Stimulated activated CD4-positive, alpha-beta T cell treated with anti-CD3 and anti-CD28 coated beads, Interleukin-15, amount 100 ng/mL, for 24 hours (primary cell): ENCODE measurements around the gene VGLL2.

ENCODE experiments used
- DNase-seq: peaks from one replicate; pipeline ENCODE4 v3.0.0-alpha.2; 2020

The VGLL2 gene

DNA sequence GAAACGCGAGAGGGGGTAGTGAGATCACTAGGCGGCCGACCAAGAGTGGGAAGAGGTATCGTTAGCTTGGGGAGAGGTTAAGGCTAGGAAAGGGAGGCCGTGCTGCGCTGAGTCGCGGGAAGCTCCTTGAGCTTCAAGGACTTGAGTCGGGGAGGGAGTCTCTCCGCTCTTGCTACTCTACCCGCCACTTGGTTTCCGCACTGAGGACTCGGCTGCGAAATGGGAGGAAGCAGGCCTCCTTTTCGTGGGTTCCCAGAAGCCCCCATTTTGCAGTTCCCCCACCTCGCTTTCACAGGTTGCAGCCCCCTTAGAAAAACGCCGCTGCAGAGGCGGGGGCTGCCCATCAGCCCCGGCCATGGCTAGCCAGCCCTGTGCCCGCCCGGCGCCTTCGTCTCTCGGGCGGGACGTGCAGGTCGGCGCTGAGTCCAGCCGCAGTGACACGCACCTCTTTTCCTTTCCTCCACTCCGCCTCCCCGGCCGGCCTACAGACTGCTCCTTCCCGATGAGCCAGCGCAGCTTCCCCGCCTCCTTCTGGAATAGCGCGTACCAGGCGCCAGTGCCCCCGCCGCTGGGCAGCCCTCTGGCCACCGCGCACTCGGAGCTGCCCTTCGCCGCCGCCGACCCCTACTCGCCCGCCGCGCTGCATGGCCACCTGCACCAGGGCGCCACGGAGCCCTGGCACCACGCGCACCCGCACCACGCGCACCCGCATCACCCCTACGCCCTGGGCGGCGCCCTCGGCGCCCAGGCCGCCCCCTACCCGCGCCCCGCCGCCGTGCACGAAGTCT, 4.9 kb downstream of the VGLL2 start:
- no peak for DNase-seq

DNA sequence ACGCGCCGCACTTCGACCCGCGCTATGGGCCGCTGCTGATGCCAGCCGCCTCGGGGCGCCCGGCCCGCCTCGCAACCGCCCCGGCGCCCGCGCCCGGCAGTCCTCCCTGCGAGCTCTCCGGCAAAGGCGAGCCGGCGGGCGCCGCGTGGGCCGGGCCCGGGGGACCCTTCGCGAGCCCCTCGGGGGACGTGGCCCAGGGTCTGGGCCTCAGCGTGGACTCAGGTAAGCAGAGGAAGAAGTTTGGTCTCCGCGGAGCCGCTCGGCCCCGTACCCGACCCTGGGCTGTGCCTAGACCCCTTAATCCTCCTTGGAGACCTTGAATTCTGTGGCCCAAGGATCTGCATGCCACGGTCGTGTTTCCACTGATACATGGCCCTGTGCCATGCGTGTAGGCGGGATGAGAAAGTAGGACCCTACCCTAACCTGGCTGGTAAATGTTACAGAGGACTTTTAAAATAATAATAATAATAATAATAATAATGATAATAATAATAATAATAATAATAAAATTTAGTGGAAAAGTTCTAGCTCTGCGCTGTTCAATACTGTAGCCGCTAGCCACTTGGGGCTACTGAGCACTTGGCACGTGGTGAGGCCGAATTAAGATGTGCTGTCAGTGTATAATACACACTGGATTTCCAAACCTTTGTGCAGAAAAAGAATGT, 5.6 kb downstream of the VGLL2 start:
- DNase-seq, result no peak

DNA sequence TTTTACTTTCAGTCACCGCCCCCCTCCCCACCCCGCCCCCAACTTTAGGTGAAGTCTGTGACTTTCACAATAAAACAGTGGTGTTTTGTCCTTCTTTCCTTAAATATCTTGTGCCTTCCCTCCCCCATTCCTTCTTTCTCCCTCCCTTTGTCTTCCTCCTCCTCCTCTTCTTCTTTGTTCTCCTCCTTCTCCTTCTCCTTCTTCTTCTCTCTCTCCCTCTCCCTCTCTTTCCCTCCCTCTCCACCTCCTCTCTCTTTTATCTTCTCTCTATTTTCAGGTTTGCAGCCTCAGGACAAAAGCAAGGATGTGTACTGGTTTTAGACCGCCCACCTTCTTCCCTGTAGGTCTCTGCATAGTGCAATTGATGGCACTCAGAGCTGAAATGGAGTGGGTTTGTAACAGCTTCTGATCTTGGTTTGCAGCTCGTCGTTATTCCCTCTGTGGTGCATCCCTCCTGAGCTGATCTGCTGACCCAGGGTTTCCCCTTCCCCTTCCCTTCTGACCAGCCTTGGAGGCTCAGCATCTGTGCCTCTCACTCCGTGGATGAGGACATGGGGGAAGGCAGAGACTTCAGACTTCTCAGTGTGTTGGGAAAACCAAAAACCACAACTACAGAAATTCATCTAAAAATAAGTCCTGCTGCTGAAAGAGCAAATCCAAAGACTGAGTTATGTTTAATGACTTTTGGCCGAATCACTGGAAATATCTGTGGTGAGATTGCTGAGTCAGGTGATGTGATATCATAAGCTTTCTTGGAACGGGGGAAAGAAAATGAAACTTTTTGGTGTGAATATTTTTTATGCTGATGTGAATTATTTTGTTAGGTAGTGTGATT, 6.9 kb downstream of the VGLL2 start:
- no peak for DNase-seq

DNA sequence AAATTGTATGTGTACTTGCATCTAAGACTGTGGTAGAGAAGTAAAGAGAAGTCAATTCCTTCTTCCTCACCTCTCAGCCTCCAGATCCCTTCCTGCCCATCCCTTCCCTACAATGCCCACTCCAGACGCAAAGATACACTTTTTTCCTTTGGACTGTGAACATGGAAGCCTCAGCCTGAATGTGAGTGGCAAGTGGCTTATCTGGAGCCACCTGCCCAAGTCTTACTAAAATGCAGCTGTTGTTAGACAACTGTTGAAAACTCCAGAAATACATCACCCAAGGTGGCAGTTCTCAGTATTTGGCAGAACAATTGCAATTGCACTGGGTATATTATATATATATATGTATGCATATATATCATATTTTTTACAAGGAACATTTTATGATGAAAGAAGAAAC, 7.5 kb downstream of the VGLL2 start:
- no peak for DNase-seq

DNA sequence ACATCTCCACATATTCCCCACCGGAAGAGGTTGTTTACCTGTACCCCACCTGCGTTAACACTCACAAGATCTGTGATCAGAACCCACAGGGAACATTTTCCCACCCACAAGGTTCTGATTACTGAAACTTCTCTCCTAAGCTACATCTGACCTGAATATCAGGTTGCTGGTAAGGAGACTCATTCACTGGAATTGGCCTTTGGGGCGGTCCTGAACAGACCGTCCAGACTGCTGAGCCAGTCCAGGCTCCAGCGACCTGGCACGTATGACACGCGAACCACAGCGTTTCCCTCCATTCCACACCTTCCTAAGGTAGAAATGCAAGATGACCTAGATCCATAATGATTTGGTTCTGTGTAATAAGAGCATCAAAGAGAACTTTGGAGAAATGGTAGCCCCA, 9.8 kb downstream of the VGLL2 start:
- no peak for DNase-seq

DNA sequence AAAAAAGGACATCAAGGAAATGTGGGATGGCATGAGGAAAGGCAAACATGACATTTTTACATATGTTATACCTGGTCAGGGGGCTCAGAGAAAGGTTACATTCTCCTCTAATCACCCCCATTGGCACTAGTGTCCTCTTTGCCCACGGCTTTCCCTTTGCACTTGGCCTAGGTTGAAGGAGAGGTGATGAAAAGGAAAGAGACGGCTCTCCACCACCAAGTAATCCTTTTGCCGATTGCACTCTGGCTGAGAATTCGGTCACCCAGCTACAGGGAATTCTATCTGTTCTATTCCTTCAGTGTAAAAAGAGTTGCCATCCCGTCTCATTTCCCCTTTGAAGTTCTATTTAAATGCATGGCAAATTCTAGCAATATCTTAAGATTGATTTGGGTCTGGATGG, 10.4 kb downstream of the VGLL2 start:
- no peak for DNase-seq

DNA sequence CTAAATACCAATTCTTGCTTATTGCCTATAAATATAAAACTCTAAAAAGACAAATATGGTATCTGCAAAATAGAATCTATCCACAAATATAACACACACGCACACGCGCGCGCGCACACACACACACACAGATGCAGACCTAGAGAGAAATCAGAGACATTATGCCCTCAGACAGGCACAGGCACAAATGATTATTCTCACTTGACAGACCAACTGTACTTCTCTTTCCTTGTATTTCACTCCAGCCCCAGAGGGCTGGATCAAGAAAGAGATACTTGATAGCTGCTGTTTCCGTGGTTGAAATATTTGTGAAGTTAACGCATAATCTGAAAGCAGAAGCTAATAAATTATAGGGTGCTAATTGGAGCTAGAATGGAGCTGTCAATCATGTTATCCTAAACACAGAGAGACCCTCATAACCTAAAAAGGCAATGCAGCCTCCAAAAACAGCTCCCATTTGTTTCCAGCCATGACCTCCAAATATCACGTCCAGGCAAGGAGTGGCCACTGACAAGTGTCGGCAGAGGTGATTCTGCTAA, 11.5 kb downstream of the VGLL2 start:
- no peak for DNase-seq

DNA sequence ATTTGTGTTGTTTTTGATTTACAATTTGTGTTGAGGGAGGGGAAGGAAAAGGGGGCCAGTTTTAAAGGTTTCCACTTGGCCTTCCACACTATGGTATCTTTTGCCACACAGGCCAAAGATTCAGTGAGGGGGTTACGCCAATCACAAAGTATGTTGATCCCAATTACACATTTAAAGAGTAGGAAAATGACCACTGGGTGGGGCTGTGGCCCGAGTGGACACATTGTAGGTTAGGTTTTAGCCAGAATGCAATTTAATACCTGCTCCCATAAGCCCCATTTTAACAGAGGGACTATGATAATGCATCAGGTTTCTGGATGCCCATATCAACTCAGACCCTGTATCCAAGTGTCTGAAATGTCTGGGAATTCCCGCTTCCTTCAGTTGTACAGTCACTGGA, 15.6 kb downstream of the VGLL2 start:
- no peak for DNase-seq

DNA sequence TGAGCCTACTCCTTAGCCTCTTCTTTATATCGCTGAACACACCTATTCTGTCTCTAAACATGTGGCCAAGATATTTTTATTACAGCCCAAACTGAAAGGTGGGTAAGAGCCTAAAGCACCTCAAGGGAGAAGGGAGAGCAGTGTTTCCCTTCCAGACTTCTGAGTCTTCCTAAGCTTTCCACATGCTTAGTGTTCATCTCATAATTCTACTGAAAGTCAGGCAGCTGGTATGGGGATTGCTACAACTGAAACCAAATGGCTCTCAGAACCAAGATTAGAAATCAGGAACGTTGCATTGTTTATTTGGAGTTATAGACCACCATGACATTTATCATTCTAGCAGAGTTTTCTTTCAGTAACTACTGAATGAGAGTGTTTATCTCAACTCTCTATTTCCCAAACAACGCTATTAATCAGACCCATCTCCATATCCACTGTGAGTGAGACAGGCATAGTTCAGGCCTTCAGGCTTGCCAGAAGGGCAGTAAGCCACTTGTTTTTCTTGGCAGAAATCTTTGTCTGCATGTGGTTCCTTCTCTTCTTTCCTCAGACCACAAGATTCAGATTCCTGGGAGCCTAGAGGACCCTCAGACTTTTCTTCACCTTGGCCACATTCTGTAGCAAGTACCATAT, 22.8 kb downstream of the VGLL2 start:
- no peak for DNase-seq

DNA sequence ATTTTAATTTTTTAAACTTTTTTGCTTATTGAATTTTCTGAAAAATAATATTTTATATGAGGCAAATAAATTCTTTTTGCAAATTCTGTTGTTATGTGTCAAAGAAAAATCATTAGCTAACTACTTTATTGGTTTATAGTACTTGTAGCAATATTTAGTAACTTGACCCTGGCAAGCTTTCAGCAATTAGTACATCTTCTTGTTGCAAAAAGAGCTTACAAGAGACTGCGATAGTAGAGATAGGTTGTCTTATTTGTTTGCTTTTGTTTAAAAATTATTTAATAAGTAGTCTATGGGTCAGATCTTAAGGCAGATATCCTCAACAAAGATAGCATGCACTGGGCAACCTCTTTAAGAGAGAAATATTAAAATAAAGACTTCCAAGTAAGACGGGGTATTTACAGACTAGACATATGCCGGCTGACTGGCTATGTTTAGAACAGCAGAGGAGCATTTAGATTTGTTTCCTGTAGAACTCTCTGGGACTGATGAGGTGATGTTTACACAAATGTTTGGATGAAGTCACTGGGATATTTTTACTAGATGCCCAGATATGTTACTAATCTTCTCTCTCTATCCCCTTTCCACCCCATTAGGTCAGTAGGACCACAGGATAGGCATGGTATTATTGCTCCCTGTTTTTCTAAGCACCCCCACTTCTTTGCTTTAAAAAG, 25.0 kb downstream of the VGLL2 start:
- DNase-seq, result no peak

DNA sequence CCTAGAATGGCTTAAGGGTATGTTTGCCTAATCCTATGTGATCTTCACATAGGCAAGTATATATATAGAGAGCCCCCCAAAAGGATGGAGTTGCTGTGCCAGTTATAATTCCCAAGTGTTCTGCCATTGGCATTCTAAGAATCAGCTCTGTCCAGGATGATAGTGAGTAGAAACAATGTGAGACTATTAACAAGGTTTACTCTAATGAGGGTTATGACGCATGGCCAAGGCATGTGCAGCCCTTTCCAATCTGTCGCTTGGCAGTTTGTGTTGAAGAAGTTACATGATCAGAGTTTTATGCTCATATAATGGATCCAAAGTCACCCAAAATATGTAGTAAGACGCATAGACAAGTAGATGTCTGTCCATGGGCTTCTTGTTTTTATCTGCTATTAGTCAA, 33.6 kb downstream of the VGLL2 start:
- no peak for DNase-seq

DNA sequence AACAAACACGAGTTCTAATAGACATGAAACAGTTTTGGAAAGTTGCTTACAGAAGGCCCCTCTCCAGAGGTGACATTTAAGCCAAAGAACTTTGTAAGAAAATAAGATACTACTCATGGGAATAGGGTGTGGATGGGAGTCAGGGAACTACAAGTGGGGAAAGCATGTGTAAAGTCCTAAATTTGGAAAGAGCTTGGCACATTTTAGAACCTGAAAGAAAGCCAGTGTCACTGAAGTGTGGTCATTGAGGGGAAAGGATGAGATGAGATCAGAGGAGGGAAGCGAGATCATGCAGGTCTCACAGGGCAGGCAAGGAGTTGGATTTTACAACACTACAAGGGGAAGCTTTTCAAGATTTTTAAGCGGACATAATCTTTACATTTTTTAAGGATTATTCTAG, 38.0 kb downstream of the VGLL2 start:
- no peak for DNase-seq

DNA sequence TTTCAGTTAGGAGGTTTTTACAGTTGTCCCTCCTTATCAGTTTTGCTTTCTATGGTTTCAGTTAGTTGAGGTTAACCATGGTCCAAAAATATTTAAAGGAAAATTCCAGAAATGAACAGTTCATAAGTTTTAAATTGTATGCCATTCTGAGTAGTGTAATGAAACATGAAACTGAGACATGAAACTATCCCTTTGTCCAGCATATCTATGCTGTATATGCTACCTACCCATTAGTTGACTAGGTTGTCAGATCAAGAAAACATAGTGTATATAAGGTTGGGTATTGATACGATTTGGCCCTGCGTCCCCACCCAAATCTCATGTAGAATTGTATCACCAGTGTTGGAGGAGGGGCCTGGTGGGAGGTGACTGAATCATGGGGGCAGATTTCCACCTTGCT, 39.1 kb downstream of the VGLL2 start:
- no peak for DNase-seq

DNA sequence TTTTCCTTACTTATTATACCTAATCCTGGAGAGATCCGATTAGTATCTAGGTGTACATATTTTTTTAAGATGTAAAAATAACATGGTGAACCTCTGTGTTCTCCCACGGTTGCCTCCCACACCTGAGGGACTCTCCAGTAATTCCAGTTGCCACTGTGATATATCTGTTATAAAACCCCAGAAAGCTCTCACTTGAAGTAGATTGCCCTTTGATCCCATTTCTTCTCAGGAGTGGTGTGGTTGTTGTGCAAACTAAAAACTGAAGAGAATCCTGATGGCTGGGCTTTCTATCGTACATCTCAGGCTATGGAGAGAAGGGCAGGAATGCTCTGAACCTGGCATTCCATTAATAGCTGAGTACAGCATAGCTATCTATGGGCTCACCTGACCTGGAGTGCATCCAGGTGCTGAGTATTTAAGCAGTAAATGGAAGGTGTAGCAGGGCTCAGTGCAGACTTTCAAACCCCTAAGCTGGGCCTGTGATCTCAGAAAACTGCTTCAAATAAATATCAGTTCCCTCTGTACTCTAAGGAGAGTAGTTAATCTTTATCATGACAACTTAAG, 41.0 kb downstream of the VGLL2 start:
- DNase-seq, result no peak

DNA sequence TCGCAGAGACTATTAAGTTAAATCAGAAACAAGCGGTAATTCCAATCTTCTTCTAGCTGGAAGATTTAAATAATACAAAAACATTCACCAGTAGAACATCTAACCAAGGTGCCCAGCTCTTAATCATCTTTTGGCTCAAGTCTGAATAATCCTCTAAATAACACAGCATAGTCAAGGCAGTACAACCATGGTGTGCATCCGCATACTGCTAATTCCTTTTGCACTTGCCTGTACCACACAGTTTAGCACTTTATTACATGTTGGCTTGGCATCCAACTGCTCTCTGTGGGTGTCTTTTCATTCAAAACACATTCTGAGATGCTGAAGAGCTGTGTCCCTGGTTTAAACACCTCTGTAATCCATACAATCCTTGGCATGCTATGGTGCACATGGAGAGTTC, 42.3 kb downstream of the VGLL2 start:
- no peak for DNase-seq

DNA sequence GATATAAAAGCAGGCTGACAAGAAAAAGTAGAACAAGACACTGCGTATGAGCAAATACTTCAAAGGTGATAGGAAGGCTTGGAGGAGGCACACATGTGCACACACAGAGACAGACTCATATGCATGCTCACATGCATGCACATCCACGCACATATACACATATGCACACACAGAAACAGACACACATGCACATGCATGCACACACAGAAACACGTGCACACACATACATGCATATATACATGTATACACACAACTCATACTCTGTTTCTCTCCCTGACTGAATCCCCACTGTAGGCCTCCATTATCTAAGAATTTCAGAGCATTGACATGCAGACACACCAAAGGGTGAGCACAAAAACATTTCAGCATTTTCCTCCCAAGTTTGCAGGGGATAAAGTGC, 43.7 kb downstream of the VGLL2 start:
- no peak for DNase-seq

DNA sequence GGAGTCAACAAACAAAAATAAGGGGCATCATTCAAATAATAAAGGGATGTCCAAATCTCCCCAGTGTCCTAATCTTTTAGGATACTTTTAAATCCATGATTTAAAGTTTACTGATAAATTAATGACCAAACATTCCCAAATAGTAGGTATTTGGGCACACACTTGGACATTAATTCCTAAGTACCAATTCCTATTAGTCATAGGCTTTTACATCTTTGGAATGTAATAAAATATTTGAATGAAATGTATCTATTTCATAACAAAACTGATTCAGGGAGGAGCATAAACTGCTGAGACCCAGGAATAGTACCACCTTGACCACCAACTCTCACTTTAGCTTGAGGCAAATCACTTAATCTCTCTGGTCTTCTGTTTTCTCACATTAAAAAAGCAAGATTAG, 44.3 kb downstream of the VGLL2 start:
- DNase-seq, result no peak

DNA sequence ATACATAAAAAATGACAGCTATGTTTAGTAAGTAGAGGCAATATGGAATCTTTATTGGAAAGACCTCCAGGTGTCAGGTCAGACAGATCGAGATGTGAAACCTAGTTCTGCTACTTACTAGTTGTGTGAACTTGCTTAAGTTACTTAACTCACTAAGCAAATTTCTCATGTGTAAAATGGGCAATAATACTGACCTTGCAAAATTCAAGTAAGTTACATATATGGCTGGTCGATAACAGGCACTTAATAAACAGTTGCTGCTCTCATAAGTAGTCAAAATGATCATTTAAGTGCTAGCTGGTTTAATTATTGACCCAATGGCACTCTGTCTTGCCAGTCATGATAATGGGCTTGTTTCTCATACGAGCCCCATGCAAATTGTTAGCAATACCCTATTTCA, 46.0 kb downstream of the VGLL2 start:
- DNase-seq, result no peak

DNA sequence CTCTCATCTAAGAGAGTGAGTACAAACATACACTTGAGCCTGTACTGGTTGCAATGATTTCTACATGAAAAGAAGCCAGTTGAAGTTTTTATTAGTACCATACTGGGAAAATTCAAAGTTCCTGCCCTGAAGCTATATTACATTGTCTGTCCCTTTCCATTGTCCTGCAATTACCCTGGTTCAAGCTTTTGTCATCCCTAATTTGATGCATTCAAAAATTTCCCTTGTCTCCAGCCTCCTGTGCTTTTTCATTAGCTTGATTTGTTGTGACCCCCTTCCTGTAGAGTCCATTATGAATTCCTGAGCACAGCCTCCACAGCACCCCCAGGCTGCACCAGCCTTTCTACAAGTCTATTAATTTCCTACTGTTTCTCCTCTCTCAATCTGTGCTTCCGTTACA, 46.4 kb downstream of the VGLL2 start:
- DNase-seq, result no peak

DNA sequence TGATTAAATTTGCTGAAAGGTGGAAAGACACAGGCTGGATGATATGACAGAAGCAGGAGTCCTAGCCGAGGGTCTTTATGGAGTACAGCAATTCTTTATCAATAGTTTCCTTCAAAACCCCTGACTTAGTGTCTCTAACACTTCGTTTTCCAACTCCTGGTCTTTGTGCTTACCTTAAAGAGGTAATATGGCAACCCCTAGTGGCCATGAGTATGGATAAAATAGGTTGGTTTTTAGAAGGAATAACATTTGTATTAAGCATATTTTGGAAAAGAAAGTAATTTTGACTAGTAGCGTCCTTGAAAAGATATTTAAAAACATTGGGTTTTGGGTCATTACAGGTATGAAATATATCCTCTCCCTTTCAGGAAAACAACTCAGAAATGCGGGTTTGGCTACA, 51.9 kb downstream of the VGLL2 start:
- DNase-seq, result no peak
